ENCODE results near the gene AKT1. TPM values are rescaled to one million over a fixed set of nuclear protein-coding genes. Genes with fewer than 3 reads are reported as not detected.
"Not testable (repeated sequence)": the region's sequence is repeated elsewhere in the genome, so short reads cannot be mapped to it uniquely, and the experiment has no call there.

Gene AKT1
- total RNA-seq, 1 donor from 2014 or later: 141 TPM

DNA sequence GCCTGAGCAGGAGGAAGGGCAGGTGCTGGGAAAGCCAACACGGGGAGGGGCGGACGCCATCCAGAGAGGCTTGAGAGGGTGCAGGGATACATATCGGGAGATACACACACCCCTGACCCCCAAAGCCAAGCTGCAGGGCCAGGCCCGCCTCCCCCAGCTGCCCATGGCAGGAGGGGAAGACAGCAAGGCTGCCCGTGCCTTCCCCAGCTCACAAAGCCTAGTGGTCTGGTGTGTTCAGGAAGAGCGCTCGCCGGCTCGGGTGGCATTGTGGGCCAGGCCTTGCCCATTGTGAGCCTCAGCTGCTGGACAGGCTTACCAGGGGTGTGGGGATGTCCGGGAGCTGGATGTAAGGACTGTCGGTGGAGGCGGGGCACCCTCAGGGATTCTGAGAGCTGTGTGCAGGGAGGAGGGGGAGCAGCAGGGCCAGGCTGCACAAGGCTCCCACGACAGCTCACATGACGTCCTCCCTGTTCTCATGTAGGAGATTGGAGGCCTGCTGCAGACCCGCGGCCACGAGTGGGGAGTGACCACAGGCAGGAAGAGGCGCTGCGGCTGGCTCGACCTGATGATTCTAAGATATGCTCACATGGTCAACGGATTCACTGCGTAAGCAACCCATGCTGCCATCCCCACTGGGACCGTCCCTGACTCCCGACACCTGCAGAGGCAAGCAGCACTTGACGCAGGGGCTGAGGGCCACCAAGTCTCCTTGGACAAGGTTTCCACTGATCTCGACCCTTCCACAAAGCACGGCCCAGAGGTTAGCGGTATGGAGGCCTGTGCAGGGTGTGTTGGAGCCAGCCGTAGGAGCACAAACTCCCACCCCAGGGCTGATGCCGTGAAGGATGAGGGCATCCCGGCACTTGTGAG lies 52.7 kb downstream of the AKT1 start:
- intact Hi-C loops (cut with micrococcal nuclease): no loop called here

DNA sequence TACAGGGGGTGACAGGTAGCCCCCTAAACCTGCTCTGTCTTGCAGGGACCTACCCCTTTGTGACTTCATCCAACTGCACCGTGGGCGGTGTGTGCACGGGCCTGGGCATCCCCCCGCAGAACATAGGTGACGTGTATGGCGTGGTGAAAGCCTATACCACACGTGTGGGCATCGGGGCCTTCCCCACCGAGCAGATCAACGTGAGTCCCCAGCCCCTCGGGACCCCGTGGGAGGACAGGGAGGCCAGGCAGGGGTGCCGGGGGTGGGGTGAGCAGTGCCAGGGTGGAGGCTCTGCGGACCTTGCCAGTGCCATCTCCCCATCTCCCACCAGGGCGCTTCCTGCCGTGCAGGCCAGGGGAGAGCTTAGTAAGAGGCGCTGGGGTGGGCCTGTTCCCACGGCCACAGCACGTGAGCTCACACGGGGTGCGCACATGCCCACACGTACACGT lies 53.7 kb downstream of the AKT1 start:
- intact Hi-C loops (cut with micrococcal nuclease): no loop called here

DNA sequence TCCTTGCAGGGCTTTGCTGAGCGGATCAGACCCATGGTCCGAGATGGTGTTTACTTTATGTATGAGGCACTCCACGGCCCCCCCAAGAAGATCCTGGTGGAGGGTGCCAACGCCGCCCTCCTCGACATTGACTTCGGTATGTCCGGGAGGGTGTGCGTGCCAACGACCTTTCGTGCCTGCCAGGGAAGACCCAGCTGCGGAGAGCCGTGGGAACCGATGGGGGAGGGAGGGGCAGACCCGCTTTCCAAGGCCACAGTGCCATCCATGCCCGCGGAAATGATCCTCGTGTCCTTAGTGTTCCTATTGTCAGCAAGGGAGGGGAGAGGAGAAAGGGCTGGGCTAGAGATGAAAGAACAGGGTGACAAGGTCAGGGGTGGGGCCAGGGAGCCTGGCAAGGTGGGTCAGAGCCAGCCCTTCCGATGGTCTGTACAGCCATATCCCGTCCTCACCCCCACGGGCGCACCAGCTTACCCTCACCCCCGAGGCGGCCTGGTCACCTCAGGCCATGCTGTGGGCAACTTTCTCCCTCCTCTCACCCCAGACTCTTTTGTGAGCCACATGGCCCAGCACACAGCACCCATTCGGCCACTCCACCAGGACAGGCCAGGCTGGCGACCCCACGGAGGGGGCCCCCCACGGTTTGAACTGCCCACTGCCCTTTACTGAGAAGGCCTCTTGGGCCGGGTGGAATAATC lies 54.3 kb downstream of the AKT1 start:
- intact Hi-C loops (cut with micrococcal nuclease): no loop called here

DNA sequence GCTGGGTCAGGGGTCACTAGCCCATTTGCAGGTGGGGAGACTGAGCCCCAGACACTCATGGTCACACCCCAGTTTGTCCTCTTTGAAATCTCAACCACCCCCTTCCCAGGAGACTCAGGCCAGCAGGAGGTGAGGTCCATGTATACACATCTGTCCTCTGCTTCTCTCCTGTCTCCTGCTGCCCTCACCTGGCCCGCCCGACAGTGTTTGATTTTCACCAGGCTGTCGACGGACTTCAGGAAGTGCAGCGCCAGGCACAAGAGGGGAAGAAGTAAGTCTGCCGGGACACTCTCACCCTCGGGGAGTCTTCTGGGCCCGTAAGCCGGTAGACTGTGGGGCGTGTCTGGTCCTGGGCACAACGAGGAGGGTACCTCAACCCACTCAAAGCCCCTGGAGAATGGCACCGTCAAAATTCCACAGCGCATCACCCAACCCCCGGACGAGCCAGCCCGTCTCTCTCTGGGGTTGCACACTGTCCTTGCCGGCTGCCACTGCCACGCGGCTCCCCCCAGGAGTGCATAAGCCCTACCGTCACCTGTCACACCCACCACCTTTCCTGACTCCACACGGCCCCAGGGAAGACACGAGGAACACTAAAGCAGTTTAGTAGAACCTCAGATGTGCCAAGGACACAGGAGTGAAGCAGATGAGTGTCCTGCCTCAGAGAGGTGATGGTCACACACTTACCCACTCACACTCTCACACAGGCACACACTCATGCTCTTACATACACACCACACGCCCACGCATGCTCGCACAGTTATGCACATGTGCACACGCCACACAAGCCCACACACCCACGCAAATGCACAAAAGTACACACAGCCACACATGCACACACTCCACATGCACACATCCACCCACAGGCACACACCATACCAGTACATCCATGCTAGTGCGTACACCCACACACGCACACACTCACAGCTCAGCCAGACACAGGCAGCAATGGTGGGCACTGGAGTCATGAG lies 55.7 kb downstream of the AKT1 start:
- intact Hi-C loops (cut with micrococcal nuclease): no loop called here

DNA sequence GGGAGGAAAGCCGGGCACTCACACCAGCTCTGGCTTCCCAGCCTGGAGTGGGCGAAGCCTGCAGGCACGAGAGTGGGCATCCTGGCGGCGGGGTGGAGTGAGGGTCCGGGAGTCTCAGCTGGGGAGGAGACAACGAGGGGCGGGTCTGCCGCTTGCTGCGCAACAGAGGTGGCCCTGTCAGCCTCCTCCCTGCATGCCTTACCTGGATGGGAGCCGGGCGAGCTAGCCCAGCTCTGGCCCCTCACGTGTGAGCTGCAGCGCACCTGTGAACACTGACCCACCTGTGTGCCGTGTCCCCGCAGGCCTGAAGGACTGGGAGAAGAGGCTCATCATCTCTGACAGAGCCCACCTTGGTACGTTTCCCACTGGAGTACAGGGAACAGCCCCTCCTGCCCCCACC lies 56.5 kb downstream of the AKT1 start:
- intact Hi-C loops (cut with micrococcal nuclease): no loop called here

DNA sequence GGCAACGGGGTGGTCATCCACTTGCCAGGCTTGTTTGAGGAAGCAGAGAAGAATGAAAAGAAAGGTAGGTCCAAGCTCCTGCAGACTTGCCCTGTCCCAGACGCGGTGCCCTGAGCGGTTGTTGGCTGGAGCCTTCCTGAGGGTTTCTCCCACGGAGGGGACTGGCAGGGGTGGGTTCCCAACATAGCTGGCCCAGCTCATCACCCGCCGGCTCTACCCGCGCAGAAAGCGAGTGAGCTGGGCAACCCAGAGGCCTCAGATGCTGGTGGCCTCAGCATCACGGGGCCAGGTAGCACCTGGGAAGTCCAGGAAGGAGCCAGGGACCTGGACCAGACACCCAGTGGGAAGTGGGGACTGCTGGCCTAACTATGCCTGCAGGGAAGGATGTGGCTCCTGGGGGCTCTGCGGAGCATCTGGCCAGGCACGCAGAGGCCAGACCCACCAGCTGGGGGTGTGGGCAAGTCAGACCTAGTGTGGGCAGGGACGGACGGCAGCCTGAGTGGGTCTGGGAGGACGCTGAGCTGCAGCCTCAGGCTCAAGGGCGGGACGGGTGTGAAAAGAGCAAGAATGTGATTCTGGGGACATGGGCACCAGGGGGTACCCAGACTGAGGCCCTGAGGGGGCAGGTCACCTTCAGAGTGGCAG lies 57.1 kb downstream of the AKT1 start:
- intact Hi-C loops (cut with micrococcal nuclease): no loop called here

DNA sequence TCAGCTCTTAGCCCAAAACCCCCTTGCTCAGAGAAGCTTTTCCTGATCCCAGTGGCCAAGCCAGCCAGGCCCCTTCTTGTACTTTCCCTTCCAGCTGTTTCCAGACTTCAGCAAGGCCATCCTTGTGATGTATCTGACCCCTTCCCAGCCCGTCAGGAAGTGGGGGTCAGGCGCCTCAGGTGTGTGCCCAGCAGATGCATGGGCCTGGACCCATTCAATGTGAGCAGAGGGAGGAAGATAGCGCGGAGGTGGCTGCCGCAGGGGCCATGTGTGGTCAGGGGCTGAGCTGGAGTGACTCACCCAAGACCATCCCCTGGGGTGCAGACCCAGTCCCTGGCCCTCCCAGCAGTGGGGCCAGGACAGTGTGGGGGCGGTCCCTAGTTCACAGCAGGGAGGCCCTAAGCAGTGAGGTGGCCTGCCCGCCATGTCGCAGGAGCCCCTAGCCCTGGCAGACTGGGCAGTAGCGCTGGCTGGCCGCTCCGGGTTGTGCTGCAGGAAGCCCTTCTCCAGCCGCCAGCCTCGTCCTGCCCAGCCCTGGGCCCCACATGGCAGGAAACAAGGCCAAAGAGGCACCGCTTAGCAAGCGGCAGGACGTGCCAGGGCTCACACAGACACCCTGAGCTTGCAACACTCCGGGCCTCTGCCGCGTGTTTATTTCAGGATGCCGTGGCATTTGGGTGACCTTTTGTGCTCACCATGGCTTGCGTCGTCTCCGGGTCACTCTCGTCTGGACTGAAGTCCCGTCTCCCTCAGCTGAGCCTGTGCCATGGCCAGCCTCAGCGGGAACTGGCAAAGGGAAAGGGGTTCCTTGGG lies 59.5 kb downstream of the AKT1 start:
- intact Hi-C loops (cut with micrococcal nuclease): no loop called here

DNA sequence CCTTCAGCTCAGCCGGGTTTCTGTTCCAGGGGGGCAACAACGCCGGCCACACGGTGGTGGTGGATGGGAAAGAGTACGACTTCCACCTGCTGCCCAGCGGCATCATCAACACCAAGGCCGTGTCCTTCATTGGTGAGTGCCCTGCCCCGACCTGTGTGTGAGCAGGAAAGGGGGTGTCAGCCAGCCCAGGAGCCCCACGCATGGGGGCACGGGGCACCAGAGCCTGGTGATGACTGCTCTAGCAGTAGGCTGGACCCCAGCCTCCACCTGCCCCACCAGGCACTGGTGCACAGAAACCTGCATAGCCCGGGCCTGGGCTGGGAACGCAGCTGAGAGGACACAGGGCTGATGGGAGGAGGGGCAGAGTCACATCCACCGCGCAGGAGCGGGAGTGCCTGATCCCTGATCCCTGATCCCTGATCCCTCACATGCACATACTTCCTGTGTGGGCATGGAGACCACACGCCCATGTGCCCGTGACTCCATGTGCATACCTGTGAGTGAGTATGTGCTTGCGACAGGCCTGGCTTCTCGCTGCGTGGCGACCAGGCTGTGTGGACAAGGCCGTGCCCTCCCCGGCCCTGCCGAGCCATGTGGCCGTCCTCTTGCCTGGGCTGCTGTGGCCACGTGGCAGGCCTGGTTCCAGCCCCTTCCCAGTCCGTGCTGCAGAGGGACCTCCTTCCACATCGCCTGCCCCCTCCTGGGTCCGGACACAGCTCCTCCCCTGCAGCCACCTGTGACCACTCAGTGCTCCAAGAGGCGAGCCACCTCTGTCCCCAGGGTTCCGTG lies 60.4 kb downstream of the AKT1 start:
- intact Hi-C loops (cut with micrococcal nuclease): no loop called here

DNA sequence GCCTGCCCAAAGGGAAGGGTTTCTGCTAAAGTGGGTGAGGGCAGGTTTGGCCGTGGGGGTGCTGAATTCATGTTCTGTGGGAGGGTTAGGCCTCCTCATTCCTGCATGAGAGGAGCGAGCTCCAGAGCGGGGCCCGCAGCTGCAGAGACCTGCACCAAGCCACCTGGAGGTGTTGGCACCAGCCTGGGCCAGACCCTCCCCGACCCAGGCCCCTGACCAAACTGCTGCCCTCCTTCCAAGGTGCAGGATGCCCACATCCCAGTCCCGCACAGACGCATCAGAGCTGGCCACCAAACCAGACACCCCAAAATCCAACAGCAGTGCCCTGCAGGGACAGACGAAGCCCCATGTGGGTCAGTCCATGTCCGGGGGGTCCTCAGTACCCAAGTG lies 61.0 kb downstream of the AKT1 start:
- intact Hi-C loops (cut with micrococcal nuclease): no loop called here

DNA sequence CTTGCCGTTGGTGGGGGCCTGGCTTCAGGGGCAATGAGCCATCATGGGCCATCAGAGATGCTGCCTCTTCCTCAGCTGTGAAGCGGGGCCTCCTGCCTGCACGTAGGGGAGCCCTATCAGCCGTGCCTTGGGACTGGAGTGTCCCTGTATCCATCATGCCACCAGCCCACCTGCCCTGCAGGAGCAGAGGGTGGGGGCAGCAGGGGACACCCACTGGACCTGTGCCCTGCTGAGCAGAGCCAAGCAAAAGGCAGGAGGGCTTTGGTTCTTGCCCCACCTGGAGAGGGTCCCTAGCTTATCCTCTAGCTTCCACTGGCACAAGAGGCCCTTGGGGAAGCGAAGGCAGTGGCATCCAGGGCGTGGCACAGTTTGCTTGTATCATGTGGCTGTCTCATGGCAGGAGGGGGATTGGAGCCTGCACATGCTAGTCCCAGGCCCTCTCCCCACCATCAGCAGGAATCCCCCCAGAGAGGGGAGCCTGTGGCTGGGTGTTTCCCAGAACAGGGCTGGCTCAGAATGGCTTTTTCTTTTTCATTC lies 61.4 kb downstream of the AKT1 start:
- intact Hi-C loops (cut with micrococcal nuclease): no loop called here

DNA sequence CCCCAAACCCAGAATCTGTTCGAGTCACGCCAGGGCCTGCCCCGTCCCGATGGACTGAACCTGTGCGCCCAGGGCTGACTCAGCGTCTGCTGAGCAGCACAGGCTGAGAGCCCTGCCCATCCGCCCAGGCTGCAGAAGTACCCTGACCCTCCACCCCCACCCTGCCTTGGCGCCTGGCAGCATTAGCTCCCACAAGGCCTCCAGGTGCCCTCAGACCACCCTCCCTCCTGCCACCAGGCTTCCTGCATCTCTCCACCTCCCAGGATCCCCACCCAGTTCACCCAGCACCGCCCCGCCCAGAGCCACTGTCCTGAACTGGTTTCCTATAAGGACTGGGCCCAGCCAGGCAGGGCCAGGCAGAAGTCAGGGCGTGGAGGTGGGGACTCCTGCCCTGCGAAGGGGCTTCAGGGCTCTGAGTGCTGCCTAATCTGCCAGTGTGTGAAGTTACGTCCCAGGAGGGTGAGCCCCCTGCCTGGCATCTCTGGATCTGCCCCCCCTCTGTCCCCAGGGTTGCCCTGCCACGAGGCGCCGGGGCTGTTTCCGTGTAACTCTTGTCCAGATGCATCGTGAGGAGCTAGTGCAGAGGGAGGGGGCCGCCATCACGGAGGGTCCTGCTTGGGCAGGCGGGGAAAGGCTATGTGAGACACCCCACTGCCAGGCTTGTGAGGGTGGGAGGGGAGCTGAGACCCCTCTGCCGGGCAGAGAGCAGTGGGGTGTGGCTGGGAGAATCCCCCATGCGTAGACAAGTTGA lies 62.4 kb downstream of the AKT1 start:
- intact Hi-C loops (cut with micrococcal nuclease): no loop called here

DNA sequence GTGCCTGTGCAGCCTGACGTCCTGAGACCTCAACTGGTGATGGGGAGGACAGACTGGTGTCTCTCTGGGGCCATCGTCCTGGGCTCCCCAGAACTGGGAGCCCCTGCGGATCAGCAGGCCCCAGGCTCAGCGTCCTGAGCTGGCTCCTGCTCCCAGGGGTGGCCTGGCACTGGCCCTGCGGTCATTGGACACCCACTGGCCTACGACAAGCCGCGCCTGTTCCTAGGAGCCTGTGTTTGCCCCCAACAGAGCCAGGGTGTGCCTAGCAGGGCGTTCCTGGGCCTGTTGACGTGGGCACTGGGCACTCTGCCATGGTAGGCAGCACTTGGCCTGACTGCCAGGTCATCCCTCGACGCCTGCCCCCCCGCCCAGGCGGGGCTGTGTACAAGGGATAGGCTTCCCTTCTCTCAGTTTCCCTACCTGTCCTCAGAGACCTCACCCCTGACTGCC lies 63.2 kb downstream of the AKT1 start:
- intact Hi-C loops (cut with micrococcal nuclease): no loop called here

DNA sequence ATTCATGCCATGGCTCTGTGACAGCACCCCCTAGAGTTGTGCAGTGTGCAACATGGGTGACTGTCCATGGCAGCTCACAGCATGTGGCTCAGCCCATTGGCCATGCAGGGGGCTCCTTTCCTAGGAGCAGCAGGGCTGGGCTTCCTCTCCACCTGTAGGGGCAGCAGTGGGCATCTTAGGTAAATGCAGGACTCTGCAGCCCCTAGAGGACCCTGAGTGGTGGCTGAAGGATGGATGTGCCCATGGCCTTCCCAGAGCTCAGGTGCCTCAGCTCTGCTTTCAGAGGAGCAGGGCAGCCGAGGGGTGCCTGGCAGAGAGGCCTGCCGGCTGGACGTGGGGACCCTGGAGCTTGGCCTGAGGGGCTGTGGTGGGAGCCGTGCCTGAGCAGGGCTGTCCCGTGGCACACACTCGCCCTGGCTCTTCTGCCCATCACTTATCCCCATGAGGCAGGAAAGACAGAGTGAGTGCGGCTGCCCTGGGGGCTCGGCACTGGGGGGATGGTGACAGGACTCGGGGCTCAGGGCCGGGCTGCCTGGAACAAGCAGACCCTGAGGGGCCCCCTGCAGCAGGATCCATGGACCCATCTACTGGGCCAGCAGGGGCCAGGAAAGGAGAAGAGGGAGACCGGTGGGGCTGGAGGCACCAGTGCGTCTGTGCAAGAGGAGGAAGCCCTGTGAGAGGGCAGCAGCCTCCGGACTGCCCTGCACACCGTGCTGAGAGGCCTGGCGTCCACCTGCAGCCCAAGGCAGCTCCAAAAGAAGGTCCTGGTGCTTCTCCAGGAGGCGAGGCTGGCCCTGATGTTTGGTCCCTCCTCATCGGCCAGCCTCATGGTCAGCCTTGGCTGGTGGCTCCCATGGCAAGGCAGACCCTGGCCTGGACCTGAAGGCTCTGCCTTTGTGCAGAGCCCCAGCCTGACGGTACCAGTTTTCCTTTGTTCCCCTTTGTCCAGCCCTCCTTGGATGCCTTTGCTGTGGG lies 63.9 kb downstream of the AKT1 start:
- intact Hi-C loops (cut with micrococcal nuclease): no loop called here

DNA sequence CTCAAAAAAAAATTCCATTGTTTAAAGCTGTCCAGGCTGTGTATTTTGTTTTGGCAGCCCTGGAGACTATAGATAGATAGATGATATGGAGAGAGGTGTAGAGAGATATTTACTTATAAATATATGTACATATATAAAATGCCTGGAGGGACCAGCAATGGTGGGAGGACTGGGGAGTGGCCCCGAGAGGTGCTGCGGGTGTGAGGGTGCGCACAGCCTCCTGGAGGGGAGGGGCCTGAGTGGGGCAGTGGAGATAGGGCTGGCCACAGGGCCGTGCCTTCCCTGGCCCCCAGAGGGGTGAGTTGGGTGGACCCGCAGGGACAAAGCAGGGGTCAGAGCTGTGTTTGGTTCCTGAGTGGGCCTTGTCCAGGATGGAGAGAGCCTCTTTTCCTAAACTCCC lies 65.1 kb downstream of the AKT1 start:
- intact Hi-C loops (cut with micrococcal nuclease): no loop called here

DNA sequence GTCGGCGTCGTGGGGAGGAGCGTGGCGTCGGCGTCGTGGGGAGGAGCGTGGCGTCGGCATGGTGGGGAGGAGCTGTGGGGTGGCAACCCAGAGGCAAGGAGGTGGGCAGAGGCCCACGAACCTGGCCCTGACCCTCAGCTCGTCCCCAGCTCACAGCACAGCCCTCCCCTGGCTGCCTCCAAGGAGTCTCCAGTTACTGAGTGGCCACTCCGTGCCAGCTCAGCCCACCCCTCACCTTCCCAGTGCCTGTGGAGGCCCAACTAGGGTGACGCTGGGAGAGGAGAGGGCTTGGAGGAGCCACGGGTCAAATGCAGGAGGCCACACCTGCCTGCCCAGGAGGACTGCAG lies 65.7 kb downstream of the AKT1 start:
- intact Hi-C loops (cut with micrococcal nuclease): no loop called here

DNA sequence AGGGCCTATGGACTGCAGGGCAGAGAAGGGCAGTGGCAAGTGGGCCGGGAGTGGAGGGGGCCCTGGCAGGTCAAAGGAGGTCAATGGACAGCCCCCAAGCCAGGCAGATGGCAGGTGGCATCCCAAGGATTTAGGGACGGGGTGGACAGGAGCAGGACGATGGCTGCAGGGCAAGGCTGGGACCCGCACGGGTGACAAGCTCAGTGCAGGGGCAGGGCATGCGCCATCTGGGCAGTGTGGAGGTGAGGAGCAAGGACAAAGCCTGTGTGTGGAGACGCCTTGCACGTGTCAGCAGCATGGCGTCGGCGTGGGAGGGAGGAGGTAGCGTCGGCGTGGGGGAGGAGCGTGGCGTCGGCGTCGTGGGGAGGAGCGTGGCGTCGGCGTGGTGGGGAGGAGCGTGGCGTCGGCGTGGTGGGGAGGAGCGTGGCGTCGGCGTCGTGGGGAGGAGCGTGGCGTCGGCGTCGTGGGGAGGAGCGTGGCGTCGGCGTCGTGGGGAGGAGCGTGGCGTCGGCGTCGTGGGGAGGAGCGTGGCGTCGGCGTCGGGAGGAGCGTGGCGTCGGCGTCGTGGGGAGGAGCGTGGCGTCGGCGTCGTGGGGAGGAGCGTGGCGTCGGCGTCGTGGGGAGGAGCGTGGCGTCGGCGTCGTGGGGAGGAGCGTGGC lies 66.2 kb downstream of the AKT1 start:
- intact Hi-C loops (cut with micrococcal nuclease): not testable (repeated sequence)

DNA sequence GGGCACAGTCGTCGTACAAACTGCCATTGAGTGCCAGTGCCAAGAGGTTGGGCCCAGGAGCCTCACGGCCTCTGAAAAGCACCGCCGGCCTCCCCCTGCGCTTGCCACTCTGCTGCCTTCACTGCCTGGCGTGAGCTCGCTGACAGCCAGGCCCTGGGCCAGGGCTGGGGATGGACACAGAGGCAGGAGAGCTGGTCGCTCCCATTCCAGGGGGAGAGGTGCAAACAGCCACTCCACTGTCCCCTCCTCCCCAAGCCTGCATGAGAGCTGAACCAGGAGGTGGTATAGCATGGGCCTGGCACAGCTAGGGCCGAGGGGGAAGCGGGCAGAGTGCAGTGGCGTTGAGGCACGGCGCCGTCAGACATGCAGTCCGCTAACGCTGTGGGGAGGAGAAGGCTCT lies 66.9 kb downstream of the AKT1 start:
- intact Hi-C loops (cut with micrococcal nuclease): no loop called here

Measured in T-helper 2 cell treated with Interferon-gamma antibody and Interleukin-4, amounts not matched to agents 100 ng/mL and 5 ng/mL, for 36 hours (primary cell).